ENCODE measurements around the gene ABR.

The ABR gene

GRCh38 chr17:1082579-1082978 is 97.2 kb downstream of the ABR start:
- no peak for TF ChIP-seq CTCF (IDR thresholded peaks at IDR 0.05; ENCODE audit: control insufficient read depth, extremely low read depth, insufficient read depth)
- peak; percentile 93 for DNase-seq (ENCODE audit: low read depth)
- H3K4me3 ChIP-seq (ENCODE audit: low read depth, low read length), result no peak overlapping the region

- no peak for TF ChIP-seq CTCF (IDR thresholded peaks at IDR 0.05; ENCODE audit: control insufficient read depth, extremely low read depth, insufficient read depth)
- no peak for DNase-seq (ENCODE audit: low read depth)
- H3K4me3 ChIP-seq (ENCODE audit: low read depth, low read length), result no peak overlapping the region
Measured at GRCh38 chr17:1078831-1079561, 100.8 kb downstream of the ABR start.

DNA sequence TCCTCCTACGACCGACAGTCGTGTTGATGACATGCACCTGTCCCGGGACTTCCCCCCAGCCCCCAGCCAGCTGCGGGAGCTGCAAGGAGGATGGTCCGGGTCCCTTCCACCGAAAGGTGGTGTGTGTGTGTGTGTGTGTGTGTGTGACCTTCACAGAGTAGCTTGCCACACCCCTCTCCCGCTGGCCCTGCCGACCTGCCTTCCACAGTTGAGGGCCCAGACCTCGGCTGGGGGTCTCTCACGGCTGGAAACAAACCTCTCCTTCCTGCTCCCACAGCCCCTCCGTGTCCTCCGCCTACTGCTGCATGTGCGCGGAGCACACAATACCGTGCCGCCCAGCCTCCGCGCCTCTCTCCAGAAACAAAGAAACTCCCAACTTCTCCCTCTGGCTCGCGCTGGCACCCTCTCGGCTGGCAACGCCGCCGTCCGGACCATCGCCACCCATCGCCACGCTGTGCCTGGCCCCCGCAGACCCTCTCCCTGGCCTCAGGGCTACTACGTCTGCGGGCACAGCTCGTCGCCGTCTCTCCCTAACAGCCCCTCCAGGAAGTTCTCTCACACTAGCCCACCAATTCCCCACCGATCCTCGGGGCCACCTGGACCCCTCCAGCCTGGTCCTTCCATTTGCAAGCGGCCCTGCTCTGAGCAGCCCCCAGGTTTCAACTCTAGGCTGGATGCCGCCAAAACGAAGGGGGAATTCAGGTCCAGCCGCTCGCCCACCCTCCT is 101.6 kb downstream of the ABR start:
- no peak for DNase-seq (ENCODE audit: low read depth)
- no peak overlapping the region for H3K4me3 ChIP-seq (ENCODE audit: low read depth, low read length)
- no peak for TF ChIP-seq CTCF (IDR thresholded peaks at IDR 0.05; ENCODE audit: control insufficient read depth, extremely low read depth, insufficient read depth)

DNA sequence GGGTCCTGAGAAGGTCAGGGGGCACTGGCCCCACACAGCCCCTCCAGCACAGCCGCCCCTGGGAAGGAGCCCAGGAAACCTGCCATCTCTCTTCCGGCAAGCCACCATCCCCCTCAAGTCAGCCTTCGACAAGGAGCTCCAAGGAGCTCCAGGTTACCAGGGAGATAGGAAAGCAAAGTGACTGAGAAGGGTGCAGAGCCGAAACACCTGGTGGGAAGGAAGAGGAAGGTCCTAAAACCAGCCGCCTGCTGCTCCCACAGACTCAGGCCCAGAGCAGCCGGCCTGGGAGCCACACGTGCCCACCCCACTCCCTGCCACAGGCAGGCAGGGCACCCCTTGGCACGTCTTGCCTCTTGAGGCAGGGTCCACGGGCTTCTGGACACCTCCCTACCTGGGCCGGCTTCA is 102.2 kb downstream of the ABR start:
- H3K4me3 ChIP-seq (ENCODE audit: low read depth, low read length), result no peak overlapping the region
- no peak for DNase-seq (ENCODE audit: low read depth)
- no peak for TF ChIP-seq CTCF (IDR thresholded peaks at IDR 0.05; ENCODE audit: control insufficient read depth, extremely low read depth, insufficient read depth)

DNA sequence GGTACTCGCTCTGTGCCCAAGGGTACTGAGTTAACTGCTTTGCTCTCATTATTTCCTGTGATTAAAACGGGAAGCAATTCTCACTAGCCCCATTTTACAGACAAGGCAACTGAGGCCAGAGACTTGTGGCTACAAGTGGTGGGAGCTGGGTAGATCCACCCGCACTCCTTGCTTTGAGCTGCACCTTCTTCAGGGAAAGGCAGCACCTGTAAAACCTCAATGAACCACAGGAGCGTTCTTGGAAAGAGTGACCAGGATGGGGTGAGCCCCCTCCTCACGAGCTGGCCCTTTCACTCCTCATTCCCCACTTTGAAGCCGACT is 102.8 kb downstream of the ABR start:
- no peak overlapping the region for H3K4me3 ChIP-seq (ENCODE audit: low read depth, low read length)
- TF ChIP-seq CTCF (IDR thresholded peaks at IDR 0.05; ENCODE audit: control insufficient read depth, extremely low read depth, insufficient read depth), result no peak
- DNase-seq (ENCODE audit: low read depth), result no peak

DNA sequence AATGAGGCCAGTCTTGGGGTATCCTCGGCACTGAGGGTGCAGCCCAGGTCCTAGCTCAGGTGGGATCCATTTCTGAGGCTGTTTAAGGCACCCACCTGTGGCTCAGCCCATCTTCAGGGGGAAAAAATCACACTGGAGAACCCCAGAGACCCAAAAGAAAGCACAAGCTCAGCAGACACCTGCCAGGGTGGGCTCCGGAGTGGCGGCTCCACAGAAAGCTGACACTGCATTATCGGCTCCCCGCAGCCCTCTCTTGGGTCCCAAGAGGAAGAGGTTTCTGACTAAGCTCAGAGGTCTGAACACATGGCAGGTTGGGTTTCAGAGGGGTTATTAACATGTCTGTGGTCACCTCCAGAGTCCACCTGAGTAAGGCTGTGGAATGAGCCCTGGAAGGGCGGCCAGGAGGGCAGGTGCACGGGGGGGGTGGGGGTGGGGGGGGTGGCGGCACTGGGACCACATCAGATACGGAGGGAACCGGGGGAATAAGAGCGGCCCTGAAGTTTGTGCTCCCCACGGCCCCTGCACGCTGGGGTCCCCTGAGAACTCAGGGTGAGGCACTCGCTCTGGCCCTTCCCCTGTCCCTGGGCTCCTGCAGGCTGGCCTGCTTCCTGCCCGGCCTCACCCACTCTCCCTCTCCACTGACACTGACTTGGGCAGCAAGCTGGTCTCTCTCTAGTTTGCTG is 103.3 kb downstream of the ABR start:
- no peak for DNase-seq (ENCODE audit: low read depth)
- TF ChIP-seq CTCF (IDR thresholded peaks at IDR 0.05; ENCODE audit: control insufficient read depth, extremely low read depth, insufficient read depth), result no peak
- no peak overlapping the region for H3K4me3 ChIP-seq (ENCODE audit: low read depth, low read length)

Data from LNCaP clone FGC (cell line).